ENCODE measurements around the gene CEP126. TPM values are rescaled to one million over a fixed set of nuclear protein-coding genes. Genes with fewer than 3 reads are reported as not detected.

Gene CEP126
- total RNA-seq, 4 donors from 2014 or later: 0.45 to 3.8 (median 1.6) TPM

DNA sequence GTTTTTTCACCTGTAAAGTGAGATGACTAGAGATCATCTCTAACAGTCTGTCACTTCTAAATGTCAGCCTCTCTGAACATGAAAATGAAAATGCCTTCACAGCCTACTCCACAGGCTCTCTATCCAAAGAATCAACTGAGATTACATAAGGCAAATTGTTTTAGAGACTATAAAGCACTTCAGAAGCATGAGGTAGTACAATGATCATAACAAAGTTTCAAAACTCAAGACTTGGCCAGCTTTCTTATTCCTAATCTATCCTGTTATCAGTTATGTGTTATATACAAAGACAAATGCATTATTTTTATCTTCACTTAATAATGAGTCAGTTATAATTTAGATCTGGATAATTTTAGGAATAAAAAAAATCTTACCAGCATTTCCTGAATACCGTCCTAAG lies 20.3 kb upstream of the CEP126 start:
- Histone ChIP-seq H3K36me3 (no peaks in the 10 kb centered on the region), H3K4me3 (no peak overlapping the region), H3K27me3 (no peaks in the 10 kb centered on the region), H3K27ac (no peak overlapping the region), H3K4me1 (no peaks in the 10 kb centered on the region), H3K9me3 (no peaks in the 10 kb centered on the region)
- no peak for TF ChIP-seq CTCF (IDR thresholded peaks at IDR 0.05)
- no peak for TF ChIP-seq POLR2A (IDR thresholded peaks at IDR 0.05)
- no peak for DNase-seq
- WGBS, 2 donors: 55 to 63% methylated on average over 1 of the region's 1 CpG
- intact Hi-C loops (cut with DNase I): no loop called here

DNA sequence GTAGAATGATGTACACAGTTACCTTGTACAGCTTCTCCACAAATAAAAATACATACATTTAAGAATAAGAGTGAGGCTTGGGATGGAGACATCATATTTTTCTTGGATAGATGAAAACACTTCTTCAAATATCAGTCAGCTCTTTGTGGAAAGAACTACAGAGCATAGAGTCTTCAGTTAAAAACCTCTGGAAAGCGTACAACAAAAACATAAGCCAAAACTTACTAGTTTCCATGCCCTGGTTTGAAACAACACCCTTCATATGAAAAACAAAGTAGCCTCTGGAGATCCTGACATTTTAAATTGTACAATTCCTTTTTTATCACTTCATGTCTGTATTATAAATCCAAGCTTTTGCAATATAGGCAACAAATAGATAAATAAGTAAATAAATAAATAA lies 7.0 kb upstream of the CEP126 start:
- no peak for DNase-seq
- H3K27ac ChIP-seq: no peak overlapping the region
- no peaks in the 10 kb centered on the region for H3K4me1 ChIP-seq
- H3K4me3 ChIP-seq: no peak overlapping the region
- TF ChIP-seq POLR2A (IDR thresholded peaks at IDR 0.05): no peak
- no peak for TF ChIP-seq CTCF (IDR thresholded peaks at IDR 0.05)
- WGBS, 2 donors: 86 to 88% methylated on average over 1 of the region's 1 CpG
- H3K27me3 ChIP-seq: no peaks in the 10 kb centered on the region
- no peaks in the 10 kb centered on the region for H3K36me3 ChIP-seq
- no peaks in the 10 kb centered on the region for H3K9me3 ChIP-seq
- intact Hi-C loops (cut with DNase I): no loop called here

- peaks cover 0 to under 1% (median 0%) of the 10 kb centered on the region in 3 donors for H3K4me1 ChIP-seq
- no peaks in the 10 kb centered on the region for H3K27me3 ChIP-seq
- 76 to 93% methylated on average over 2 of the region's 2 CpGs for WGBS, 2 donors
- H3K36me3 ChIP-seq: no peaks in the 10 kb centered on the region
- intact Hi-C loops (cut with DNase I): no loop called here
- TF ChIP-seq CTCF (IDR thresholded peaks at IDR 0.05) (no peak), POLR2A (IDR thresholded peaks at IDR 0.05) (no peak)
- H3K27ac ChIP-seq: no peak overlapping the region
- no peak for DNase-seq
- H3K9me3 ChIP-seq: no peaks in the 10 kb centered on the region
- no peak overlapping the region for H3K4me3 ChIP-seq
Measured at GRCh38 chr11:101909087-101909486, 5.7 kb upstream of the CEP126 start.

DNA sequence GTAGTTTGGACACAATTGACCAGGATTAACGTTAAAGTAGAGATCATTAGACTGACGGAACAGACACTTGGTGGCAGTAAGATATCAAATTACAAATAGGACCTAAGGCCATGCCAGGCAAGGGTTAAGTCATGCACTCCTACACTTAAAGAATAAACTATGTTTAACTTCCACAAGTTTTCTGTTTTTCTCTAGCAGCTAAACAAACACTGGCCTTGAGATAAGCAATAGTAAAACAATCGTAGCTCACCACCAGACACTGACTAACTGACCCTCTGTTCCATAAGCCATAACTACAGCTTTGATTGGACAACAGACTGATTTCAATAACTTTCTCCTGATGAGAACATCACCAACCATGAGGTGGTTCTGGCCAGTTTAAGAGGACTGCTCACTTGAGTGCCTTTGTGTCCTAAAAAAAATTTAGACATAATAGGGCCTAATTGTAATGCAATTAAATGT lies 2.0 kb upstream of the CEP126 start:
- H3K27ac ChIP-seq: peak overlapping the region in 2 of 4 donors; percentile 91 to 95
- no peak for TF ChIP-seq POLR2A (IDR thresholded peaks at IDR 0.05)
- TF ChIP-seq CTCF (IDR thresholded peaks at IDR 0.05): no peak
- DNase-seq: no peak
- no peak overlapping the region for H3K4me3 ChIP-seq
- 46 to 55% methylated on average over 3 of the region's 3 CpGs for WGBS, 2 donors
- no peaks in the 10 kb centered on the region for H3K27me3 ChIP-seq
- H3K4me1 ChIP-seq: peaks cover 5 to 20% (median 13%) of the 10 kb centered on the region in 3 donors
- intact Hi-C loops (cut with DNase I): no loop called here
- no peaks in the 10 kb centered on the region for H3K36me3 ChIP-seq
- no peaks in the 10 kb centered on the region for H3K9me3 ChIP-seq

- intact Hi-C loops (cut with DNase I): no loop called here
- no peaks in the 10 kb centered on the region for H3K36me3 ChIP-seq
- DNase-seq: no peak
- H3K27me3 ChIP-seq: no peaks in the 10 kb centered on the region
- H3K9me3 ChIP-seq: no peaks in the 10 kb centered on the region
- peaks cover 5 to 20% (median 13%) of the 10 kb centered on the region in 3 donors for H3K4me1 ChIP-seq
- H3K27ac ChIP-seq: peak overlapping the region in 3 of 4 donors; percentile 87 to 95 (median 91)
- TF ChIP-seq CTCF (IDR thresholded peaks at IDR 0.05) (no peak), POLR2A (IDR thresholded peaks at IDR 0.05) (no peak)
- 66 to 85% methylated on average over 5 of the region's 5 CpGs for WGBS, 2 donors
- peak overlapping the region in 1 of 4 donors; percentile 80 for H3K4me3 ChIP-seq
Measured at GRCh38 chr11:101913656-101914055, 1.2 kb upstream of the CEP126 start.
